Inferior parietal cortex (tissue), 1 donor: Measurements from ENCODE around the gene RPP25L.

Source experiments
- DNase-seq: peaks from one replicate; pipeline ENCODE4 v3.0.0-alpha.2; 2016; ENCODE audit errors: extremely low spot score

The RPP25L gene

DNA sequence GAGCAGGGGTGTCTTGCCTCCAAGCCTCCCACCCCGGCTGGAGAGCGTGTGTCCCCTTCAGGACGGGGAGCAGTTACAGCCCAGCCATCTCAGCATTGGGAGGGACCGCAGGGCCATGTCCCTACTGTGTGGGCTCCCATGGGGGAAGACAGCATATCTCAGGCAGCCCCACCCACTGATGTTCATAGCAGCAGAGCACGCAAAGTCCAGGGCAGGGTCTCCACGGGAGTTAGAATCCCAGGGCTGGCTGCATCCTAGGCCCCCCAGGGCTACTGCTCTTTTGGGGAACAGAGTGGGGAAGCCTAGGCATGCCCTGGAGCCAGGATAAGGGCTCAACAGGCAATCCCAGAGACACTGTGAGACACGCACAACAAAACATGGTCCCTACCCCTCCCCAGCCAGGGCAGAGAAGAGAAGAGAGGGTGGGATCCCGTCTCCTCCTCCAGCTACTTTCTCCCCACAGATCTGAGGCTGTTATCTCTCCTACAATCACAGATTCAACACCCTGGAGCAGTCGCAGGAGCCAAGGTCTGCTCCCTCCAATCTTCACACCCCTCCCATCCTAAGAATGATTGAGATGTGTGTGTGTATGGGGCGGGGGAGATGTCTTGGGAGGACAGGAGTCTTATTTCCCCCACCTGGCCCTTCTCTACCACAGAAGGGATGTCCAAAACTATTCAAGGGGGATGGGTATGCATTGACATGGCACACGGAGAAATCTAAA is 25.8 kb downstream of the RPP25L start:
- DNase-seq, result no peak

DNA sequence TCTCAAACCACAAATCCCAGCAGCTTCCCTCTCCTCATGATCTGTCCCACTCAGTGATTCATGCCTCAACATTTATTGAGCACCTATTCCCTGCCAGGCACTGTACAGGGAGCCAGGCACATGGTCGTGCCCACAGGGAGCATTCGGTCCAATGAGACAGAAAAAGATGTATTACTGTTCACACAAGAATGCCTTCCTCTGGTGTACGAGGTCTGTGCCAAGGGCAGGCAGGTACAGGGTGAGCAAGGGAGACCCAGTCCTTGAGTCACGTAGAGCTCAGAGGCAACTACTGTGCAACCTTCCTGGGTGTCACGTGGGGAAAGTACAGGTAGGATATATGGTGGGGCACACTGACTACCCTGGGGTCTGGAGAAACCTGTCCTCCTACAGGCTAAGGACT is 26.9 kb downstream of the RPP25L start:
- no peak for DNase-seq

DNA sequence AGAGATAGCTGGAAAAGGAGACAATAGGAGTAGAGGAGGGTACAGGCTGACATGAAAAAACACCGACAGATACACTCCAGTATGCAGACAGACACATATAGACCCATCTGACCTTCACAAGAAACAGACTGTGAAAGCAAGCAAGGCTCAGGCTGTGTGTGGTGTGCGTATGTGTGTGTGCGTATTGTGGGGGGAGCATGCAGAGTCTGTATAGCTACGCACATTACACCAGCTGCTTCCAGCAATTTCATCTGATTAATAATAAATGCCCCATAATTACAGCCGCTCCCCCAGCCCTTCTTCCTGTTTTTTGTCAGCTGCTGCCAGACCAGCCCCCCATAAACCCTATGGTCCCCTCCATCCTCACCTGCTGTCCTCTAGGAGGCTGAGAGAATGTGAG is 29.1 kb downstream of the RPP25L start:
- DNase-seq, result no peak

DNA sequence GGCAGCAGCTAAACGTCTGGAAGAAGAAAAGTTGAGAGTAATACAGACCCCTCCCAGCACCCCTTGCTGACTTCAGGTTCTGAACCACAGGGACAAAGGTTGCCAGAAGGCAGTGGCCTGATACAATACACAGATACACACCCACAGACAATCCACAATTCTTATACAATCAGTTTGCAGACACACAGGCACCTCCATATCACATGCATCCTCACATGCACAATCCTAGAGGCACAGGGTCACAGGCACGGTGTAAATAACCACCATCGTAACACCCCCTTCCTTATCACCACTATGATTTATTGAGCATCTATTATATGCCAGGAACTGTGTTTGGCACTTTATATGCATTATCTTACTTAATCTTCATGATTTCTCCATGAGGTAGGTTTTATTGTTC is 30.6 kb downstream of the RPP25L start:
- DNase-seq, result no peak

DNA sequence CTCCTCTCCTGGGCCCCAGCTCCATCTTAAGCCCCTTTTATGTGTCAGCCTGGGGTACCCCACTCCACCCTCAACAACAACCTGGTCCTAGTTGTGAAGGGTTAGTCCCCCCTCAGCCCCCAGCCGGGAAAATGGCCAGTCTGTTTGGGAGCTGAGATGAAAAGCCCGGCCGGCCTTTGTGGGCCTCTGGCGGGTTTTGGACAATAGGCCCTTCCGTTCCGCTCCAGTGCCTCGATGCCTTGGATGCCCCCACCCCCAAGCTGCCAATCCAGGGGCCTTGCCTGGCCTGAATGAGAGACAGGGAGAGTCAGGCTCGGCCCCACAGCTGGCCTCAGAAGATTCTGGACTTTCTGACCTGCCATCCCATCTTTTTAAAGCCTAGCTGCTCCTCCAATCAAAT is 31.5 kb downstream of the RPP25L start:
- DNase-seq, result no peak

DNA sequence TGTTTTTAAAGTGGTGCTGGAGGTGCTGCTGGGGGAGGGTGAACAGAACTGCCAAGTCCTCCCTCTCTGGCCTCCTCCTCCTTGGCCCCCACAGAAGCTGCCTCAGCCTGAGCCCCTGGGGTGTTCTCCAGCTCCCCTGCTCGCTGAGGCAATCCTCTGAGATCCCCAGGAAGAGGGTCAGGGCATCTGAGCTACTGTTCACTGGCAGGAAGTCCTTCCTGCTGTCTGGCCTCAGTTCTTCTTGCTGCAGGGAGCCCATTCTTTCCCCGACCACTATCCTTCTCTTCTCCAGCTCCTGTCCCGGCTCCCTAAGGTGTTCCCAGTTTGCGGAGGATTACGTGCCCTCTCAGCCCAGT is 32.1 kb downstream of the RPP25L start:
- DNase-seq, result no peak

DNA sequence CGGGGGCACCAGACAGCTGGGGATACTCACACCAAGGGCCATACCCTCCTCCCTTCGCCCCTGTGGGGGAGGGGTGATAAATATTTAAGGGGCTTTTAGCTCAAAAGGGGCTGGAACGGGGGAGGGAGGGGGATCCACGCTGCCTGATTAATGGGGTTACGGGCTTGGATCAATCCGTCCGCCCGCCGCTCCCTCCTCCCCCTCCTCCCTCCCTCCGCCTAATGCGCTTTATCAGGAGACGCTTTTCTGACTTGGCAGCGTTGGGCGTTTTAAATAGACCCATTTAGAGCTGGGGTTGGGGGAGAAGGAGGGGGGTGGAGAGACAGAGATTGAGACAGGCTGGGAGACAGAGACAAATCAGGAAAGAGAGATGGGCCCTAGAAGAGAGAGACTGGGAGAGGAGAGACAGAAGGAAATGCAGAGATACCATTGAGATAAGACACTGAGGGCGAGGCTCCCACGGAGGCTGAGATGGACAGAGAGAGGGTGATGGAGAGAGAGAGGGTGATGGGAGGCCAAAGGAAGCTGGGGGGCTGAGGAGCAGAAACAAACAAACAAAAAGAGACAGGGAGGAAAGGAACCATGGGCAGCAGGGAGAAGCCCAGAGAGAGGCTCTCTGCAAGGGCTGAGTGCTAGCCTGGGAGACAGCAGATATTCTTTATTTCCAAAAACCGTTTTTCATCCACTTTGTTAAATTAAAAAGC is 32.6 kb downstream of the RPP25L start:
- DNase-seq, result no peak

DNA sequence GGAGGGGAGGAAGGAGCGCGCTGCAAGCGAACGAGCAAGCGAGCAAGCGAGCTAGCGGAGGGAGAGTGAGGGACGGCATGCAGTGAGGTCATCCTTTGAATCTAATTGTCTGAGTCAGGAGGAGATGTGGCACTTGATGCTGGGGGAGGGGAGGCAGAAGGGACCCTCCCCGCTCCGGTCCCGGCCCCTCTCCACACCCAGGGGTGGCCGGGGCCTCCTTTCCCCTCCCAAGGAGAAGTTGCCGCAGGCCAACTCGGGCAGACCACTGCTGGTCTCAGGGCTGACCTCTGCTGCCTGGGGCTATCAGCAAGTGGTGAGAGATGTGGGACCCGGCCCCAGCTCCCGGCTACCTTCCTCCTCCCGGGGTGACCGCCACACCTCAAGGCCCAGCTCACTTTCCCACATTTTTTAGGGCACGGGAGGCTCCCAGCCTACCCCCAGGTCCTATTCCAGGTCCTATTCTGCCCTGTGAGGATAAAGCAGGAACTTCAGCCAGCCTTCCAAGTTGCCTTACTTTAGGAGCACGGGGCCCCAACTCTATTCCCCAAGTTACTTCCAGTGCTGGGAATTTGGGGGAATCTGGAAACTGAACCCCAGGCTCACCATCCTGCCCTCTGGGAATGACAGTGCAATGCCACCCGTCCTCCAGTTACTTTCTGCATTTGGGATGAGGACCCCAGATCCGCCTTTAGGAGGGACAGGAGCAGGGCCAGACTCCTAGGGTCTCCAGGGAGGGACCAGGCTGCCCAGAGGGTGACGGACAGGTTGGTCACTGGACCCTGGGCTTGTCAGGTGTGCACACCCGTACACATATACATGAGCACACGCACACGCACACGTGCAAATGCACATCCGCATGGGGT is 33.4 kb downstream of the RPP25L start:
- no peak for DNase-seq

DNA sequence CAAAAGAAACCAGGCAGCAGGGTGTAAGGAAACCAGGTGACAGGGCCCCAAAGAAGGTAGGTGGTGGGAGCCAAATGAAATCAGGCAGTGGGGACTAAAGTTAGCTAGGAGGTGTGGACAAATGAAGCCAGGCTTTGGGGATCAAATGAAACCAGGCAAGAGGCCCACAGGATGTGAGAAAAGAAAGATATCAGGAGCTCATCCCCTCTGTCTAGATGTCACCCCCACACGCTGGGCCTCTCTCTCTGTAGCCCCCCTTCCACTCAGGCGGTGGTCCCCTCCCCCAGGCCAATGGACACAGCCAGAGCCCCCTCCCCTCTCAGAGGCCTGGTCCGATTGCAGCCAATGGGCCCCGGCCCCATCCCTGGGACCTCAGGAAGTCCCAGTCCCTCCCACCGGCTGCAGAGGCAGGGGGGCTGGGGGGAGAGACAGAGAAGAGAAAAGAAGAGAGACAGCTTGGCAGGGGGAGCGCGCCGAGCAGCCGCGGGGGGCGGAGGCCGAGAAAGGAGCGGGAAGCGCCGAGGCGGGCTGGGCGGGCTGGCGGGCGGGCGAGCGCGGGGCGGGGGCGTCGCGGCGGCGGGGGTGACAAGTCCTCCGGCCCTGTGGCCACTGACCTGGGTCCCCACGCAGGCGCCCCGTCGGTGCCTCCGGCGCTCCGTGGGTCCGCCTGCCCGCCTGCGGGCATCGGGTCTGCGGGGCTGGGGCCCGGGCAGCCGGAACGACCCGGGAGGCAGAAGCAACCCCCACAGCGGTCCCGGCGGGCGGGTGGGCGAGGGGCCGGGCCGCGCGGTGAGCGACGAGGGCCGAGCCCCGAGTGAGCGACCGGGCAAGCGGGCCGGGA is 34.3 kb downstream of the RPP25L start:
- no peak for DNase-seq

DNA sequence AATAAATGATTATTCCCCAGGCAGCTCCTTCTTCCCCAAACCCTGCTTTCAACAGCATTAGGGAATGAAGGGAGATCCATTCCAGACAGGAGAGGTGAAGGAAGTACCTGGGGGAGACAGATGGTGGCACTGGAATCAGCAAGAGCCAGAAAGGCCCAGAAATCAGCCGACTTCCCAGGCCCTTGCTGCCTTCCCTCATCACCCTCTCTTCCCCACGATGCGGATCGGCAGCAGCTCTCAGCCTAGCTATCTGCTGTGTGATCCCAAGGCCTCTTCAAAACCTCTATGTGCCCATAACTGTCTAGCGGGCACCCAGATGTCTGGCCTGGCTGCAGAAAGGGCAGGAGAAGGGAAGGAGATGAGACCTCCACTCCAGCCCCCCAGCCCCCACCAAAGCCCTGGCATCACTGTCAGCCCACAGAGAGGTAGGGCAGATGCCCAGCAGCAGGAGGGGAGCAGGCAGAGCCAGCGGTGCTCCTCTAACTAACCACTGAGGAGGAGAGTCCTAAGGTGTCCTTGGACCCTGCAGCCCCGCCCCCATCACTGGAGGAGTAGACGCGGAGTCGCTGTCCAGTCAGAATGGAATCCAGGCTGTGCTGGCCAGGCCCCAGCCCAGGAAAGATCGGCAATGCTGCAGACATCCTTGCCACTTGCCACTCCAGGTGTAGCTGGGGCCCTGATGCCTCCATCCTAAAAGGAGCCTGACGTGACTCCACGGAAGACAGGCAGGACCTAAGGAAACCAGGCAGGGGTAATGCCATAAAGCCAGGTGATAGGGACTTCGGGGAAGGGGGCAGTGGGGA is 35.1 kb downstream of the RPP25L start:
- DNase-seq, result no peak

DNA sequence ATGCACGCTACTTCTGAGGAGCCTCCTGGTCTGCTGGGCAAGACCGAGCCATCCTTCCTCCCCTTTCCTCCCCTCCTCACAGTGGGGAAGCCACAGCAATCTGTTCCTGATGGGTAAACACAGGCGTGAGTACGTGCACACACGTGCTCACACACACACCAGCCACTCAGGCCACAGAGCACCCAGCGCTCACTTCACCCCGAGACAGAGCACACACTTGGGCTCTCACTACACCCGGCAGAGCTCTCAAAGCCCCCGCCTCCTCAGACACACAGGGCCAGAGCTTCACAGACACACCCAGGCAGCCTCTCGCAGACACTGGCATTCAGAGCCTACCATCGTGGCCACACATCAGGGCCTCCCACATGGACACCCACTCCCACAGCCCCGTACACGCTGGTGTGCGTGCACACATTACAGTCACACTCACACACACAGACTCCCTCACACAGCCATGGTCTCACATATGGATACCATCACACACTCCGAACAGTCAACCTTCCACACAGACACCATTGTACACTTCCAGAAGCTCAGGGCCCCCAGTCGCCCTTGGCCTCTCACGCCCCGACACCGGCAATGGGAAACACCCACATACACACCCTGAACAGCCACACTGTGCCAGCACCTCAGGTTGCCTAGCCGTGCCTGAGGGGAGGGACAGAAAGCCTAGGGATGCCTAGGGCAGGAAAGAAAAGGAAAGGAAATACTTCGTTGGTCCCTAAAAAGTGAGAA is 35.9 kb downstream of the RPP25L start:
- no peak for DNase-seq

DNA sequence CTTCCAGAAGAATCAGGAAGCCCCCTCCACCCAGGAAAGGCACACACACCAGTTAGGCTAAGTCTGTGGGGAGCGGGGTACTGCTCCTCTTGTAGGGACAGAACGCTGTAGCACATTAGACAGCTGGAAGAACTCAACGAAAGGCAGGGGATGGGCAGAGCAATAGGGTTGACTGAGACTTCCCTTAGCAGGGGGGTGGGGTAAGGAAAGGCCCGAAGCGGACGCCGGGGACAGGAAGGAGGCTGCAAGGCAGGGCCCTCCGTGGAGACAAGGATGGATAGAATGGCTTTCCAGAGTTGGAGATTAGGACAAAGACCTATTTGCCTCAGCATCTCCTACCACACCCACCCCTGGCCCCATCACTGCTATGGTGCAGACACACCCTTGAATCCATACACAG is 36.7 kb downstream of the RPP25L start:
- DNase-seq, result no peak

DNA sequence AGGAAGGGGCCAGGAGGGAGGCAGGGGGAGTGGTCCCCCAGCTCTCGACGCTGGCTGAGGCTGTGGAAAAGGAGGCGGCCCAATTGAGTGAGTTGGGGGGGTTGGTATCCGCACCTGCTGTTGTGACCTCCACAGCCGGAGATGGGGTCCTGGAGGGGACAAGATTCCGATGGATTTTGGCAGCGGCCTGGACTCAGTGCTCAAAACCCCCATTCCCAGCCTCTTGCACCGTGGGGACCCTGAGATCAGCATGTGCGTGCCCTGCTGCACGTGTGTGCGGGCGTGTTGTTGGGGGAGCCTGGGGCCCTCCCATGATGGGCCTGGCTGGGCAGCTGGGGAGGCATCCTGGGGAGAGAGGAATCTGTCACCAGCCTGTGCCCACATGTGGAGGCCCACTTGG is 37.3 kb downstream of the RPP25L start:
- no peak for DNase-seq

DNA sequence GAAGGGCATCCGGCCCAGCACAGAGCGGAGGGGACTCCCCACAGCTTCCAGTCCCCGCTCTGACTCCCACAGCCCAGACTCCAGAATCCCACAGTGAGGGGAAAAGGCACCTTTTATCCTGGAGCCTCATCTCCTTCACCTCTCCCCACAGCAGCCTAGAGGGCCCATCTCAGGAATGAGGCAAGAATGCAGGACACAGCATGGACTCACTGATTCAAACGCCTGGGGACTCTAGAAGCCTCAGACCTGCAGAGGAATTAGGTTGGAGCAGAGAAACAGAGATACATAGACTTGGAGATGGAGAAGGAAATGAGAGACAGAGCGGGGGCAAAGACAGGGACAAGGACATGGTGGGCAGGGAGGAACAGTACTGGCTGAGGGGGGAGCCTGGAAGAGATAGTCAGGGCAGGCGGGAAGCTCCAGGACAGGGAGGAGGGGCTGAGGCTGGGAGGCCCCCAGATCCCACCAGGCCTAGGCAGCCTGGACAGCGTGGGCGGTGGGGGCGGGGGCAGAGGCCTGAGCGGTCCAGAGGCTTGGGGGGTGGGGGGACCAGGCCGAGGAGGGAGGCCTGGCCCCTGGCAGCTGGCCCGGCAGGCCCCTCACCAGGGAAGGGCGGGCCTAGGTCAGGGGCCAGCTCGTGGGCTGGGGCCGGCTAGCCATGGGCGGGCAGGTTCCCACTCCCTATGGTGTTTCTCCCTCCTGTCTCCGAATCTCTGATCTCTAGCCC is 38.1 kb downstream of the RPP25L start:
- no peak for DNase-seq

DNA sequence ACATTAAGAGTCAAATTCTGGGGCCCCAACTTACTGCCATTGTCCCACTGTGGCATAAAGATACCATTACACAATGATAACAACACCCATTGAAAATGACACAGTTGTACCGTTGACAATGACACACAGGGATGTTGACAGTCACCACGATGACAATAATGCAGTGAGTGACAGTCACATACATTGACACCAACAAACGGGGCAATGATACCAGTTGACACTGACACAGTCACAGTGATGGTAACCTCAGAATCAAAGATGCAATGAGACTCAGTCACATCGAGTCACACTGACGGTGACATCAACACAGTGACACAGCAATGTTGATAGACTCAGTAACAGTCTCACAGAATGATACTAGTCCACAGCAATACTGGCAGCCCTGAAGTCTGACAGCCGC is 39.3 kb downstream of the RPP25L start:
- no peak for DNase-seq

DNA sequence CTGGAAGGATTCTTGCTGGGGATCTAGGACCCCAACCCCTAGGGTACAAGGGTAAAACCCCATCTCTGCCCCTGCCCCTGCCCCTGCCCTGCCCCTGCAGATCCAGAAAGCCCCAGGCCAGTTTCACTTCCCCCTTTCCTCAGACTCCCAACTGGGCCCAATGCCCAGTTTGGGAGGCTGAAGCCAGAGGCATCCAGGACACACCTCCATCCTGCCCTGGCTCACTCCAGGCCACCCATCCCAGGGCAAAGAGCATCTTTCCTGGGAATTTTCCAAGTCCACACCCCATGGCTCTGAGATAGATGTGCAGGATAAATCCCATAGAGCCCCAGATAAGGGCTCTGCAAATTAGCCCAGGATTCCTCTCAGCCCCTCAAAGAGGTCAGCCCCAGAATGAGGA is 39.8 kb downstream of the RPP25L start:
- DNase-seq, result no peak

DNA sequence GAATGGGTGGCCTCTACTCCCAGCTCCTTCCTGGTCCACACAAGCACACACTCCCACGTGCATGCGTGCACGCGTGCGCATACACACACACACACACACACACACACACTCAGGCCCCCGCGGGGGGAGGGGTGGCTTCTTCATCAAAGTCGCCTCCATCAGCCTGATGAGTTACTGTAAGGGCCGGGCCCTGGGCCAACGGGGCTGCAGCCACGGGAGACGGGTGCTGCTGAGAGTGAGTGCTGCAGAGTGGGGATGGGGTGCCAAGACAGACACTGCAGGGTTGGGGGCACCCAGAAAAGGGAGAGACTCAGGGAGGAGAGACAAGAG is 40.5 kb downstream of the RPP25L start:
- no peak for DNase-seq

DNA sequence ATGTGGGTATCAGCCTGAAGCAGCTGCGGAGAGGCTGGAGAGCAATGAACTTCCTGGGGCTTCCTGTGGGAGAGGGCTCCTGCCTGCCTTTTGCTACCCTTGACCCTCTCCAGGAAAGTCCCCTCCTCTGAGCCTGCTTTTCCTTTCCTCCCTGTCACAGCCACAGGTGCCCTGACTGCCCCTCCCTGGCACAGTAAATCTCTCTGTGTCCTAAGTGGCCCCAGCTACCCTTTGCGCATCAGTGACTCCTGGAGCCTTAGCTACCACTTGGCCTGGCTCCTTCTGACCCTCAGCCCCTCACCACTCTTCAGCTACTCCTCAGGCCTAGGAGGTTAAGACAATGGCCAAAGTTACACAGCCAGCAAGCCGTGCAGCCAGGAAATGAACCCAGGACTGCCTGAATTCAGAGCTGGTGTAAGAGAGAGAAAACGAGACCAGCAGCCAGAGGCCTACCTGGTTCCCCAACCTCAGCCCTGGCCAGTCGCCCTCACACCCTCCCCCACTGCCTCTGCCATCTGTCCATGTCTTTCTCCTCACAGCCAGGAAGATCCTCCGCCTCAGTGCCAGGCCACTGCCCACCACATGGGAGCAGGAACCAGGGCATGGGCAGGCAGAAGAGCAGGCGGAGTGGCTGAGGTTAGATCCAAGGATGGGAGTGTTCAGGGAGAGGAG is 41.0 kb downstream of the RPP25L start:
- no peak for DNase-seq

DNA sequence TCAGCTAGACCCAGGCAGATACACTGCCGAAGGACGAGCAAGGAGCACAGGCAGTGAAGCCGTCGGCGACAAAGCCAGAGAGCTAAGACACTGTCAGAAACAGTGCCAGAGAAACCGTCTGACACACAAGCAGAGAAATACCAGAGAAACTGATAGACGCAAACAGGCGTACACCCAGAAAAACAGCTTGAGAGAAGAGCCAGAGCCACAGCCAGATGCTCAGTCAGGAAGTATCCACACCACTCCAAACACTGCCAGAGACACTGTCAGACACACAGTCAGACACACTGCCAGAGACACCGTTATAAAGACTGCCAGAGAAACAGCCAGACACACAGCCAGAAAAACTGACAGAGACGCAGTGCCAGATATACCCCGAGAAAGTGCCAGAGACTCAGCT is 41.5 kb downstream of the RPP25L start:
- no peak for DNase-seq
